Endothelial cell of umbilical vein (primary cell): ENCODE measurements around the gene ZFYVE28.

ENCODE experiments used
- CTCF ChIP-seq, 2 donors: IDR thresholded peaks; 1 replicate in 1 of 2; 2 replicates in 1 of 2; pipeline ENCODE4 v1.5.1; 2011; ENCODE audit warnings: low read length in 2 of 2, mild to moderate bottlenecking in 2 of 2, moderate library complexity in 2 of 2, control low read depth in 1 of 2, inconsistent platforms in 1 of 2, low read depth in 1 of 2; ENCODE audit not compliant: insufficient read depth in 1 of 2; ENCODE audit errors: extremely low read depth in 1 of 2
- EZH2 ChIP-seq: IDR thresholded peaks from 2 replicates; pipeline ENCODE4 v1.6.1; 2012; ENCODE audit warnings: borderline replicate concordance, low read depth, mild to moderate bottlenecking, moderate library complexity, low read length, inconsistent platforms; ENCODE audit not compliant: severe bottlenecking
- FOS ChIP-seq: IDR thresholded peaks from 2 replicates; pipeline ENCODE4 v1.6.1; 2011; ENCODE audit warnings: mild to moderate bottlenecking, low read length, moderate library complexity, borderline replicate concordance; ENCODE audit not compliant: insufficient read depth
- JUN ChIP-seq: IDR thresholded peaks from 2 replicates; pipeline ENCODE4 v1.6.1; 2011; ENCODE audit warnings: borderline replicate concordance, low read depth; ENCODE audit not compliant: insufficient read length, insufficient read depth
- MAX ChIP-seq: IDR thresholded peaks from 2 replicates; pipeline ENCODE4 v1.6.1; 2011; ENCODE audit not compliant: insufficient read depth, insufficient read length
- MYC ChIP-seq: IDR thresholded peaks from one replicate; pipeline ENCODE4 v1.6.1; 2011; ENCODE audit warnings: mild to moderate bottlenecking, low read depth, low read length
- POLR2A ChIP-seq: IDR thresholded peaks from 2 replicates; pipeline ENCODE4 v1.6.1; 2012; ENCODE audit warnings: low read depth, mild to moderate bottlenecking, control low read depth, low read length
- POLR2AphosphoS5 ChIP-seq: IDR thresholded peaks from 2 replicates; pipeline ENCODE4 v1.6.1; 2012; ENCODE audit warnings: low read depth, mild to moderate bottlenecking, control low read depth, low read length, moderate library complexity; ENCODE audit not compliant: insufficient read depth

GRCh38 chr4:2337896-2338295 lies 80.5 kb downstream of the ZFYVE28 start:
- TF ChIP-seq JUN (no peak), MAX (no peak), EZH2 (no peak), POLR2A (no peak), CTCF (IDR thresholded peaks at IDR 0.05; ENCODE audit: extremely low read depth in 1 of 2, insufficient read depth in 1 of 2, low read depth in 1 of 2, low read length in 2 of 2) (no peak), POLR2AphosphoS5 (no peak), MYC (no peak), FOS (no peak)
